B cell (primary cell): ENCODE results near the gene ITGB1.

Experiments
- EZH2 ChIP-seq: IDR thresholded peaks from 2 replicates; pipeline ENCODE4 v1.6.1; 2012; ENCODE audit warnings: borderline replicate concordance, low read depth, mild to moderate bottlenecking, moderate library complexity, low read length; ENCODE audit not compliant: insufficient read depth, poor library complexity, severe bottlenecking
- TF ChIP-seq, protein P1 (sequence below): fragments of 200-600 bp; IDR thresholded peaks from one replicate; pipeline ENCODE4 v1.8.0; 2022; ENCODE audit warnings: antibody characterized with exemption, mild to moderate bottlenecking

DNA sequence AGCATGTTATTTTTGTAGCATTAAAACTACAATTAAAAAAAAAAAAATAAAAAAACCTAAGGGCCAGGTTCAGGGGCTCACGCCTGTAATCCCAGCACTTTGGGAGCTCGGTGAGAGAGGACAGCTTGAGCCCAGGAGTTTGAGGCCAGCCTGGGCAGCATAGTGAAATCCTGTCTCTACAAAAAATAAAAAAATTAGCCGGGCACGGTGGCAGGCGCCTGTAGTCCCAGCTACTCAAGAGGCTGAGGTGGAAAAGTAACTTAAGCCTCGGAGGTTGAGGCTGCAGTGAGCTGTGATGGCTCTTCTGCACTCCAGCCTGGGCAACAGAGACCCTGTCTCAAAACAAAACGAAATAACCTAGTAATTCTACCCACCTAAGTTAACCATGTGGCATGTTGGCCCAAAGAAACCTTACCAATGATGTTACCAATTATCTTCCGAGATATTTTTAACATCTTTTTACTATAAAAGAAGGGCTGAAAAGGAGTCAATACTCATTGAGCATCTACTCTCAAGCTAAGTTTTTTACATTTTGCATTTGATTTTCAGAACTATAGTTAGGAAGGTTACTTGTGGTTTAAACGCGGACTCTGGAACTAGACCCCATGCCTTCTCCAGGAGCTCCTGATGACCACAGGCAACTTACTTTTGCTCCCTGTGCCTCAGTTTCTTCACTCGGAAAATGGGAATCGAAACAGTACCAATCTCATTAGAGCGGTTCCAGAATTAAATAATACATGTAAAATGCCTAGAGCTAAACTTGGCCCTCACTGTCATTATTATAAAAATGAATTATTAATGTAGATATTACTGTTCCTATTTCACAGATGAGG is 1.4 kb downstream of the ITGB1 start:
- TF ChIP-seq, protein P1, sequence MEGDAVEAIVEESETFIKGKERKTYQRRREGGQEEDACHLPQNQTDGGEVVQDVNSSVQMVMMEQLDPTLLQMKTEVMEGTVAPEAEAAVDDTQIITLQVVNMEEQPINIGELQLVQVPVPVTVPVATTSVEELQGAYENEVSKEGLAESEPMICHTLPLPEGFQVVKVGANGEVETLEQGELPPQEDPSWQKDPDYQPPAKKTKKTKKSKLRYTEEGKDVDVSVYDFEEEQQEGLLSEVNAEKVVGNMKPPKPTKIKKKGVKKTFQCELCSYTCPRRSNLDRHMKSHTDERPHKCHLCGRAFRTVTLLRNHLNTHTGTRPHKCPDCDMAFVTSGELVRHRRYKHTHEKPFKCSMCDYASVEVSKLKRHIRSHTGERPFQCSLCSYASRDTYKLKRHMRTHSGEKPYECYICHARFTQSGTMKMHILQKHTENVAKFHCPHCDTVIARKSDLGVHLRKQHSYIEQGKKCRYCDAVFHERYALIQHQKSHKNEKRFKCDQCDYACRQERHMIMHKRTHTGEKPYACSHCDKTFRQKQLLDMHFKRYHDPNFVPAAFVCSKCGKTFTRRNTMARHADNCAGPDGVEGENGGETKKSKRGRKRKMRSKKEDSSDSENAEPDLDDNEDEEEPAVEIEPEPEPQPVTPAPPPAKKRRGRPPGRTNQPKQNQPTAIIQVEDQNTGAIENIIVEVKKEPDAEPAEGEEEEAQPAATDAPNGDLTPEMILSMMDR = no peak
- TF ChIP-seq EZH2 = no peak
